RWPE1 (cell line): ENCODE measurements around the gene GDPD3.

Source experiments
- CTCF ChIA-PET: fragments of 350-600 bp; sonication (Branson Sonifier 250); formaldehyde crosslinking; extraction: SDS; loops from one replicate; lab custom pipeline; 2021; lab: Yijun Ruan, JAX
- POLR2A ChIA-PET: fragments of 400-600 bp; formaldehyde crosslinking; extraction: SDS; loops from one replicate; lab custom pipeline; 2020; ENCODE audit warnings: antibody characterized with exemption; ENCODE audit not compliant: low non-redundant PET; lab: Yijun Ruan, JAX
- DNase-seq: peaks from one replicate; pipeline ENCODE4 v3.0.0; 2012; ENCODE audit warnings: low spot score
- H3K27ac ChIP-seq: fragments of 450-650 bp; 2 replicates; pipeline ENCODE4 v1.5.1; 2017
- CTCF ChIP-seq: fragments of 450-650 bp; conservative IDR thresholded peaks from 2 replicates; pipeline ENCODE4 v1.5.1; 2017; ENCODE audit warnings: low read depth, mild to moderate bottlenecking

The GDPD3 gene

GRCh38 chr16:30141750-30142149 lies 28.4 kb upstream of the GDPD3 start:
- TF ChIP-seq CTCF, result no peak
- CTCF ChIA-PET, result no interaction called here
- POLR2A ChIA-PET, result no interaction called here

GRCh38 chr16:30139583-30140481 lies 26.5 kb upstream of the GDPD3 start:
- TF ChIP-seq CTCF, result no peak
- DNase-seq, result no peak
- ChIA-PET POLR2A (no interaction called here), CTCF (no interaction called here)
- H3K27ac ChIP-seq, result no peak overlapping the region

More at GRCh38 chr16:30141750-30142149, 28.4 kb upstream of the GDPD3 start:
- H3K27ac ChIP-seq, result no peak overlapping the region
- no peak for DNase-seq

GRCh38 chr16:30137897-30138296 lies 24.6 kb upstream of the GDPD3 start:
- H3K27ac ChIP-seq, result no peak overlapping the region
- CTCF ChIA-PET, result no interaction called here
- no peak for DNase-seq
- POLR2A ChIA-PET, result no interaction called here
- no peak for TF ChIP-seq CTCF

GRCh38 chr16:30136971-30137605 lies 23.8 kb upstream of the GDPD3 start:
- ChIA-PET CTCF (interaction anchor here (0.6 kb wide), 2 partner anchors 20 to 25 kb away, joined by 3 read pairs; no protein-coding TSS in a partner anchor), POLR2A (interaction anchor here (0.8 kb wide), 1 partner anchor 431 kb away, joined by 3 read pairs; no protein-coding TSS in a partner anchor)
- no peak for TF ChIP-seq CTCF
- DNase-seq, result no peak
- no peak overlapping the region for H3K27ac ChIP-seq

GRCh38 chr16:30132591-30132990 lies 19.3 kb upstream of the GDPD3 start:
- DNase-seq, result no peak
- POLR2A ChIA-PET, result no interaction called here
- CTCF ChIA-PET, result no interaction called here
- H3K27ac ChIP-seq, result no peak overlapping the region
- no peak for TF ChIP-seq CTCF

- no peak for TF ChIP-seq CTCF
- POLR2A ChIA-PET, result no interaction called here
- H3K27ac ChIP-seq, result no peak overlapping the region
- DNase-seq, result no peak
- CTCF ChIA-PET, result no interaction called here
Observed at GRCh38 chr16:30131869-30132475, 18.6 kb upstream of the GDPD3 start.
